T-helper 2 cell (primary cell): ENCODE data around the gene ADPRH.
"Not testable (repeated sequence)": the region's sequence is repeated elsewhere in the genome, so short reads cannot be mapped to it uniquely, and the experiment has no call there.

ENCODE experiments used
- DNase-seq, 5 experiments: peaks; one replicate each; pipeline versions ENCODE4 v3.0.0 to v3.0.0-alpha.2; 2012 to 2022
- total RNA-seq, 2 donors: gene quantifications; one replicate each; lab custom pipeline; 2026; lab: John Stamatoyannopoulos, UW

Gene ADPRH
- total RNA-seq = 1.6 to 4.7 reads per million in 2 donors

- DNase-seq = peak; percentile 12 to 65 (median 34)
These were observed at the start of gene ADPRH for GRCh38 chr3:119579366-119580066. TSS of gene ADPRH (plus strand) at chr3:119579492. CDS start at chr3:119582170, 2,678 bp downstream.

GRCh38 chr3:119529883-119530282 lies 49.4 kb upstream of the ADPRH start:
- DNase-seq = no peak

- DNase-seq = no peak
These were observed 48.8 kb upstream of the ADPRH start for GRCh38 chr3:119530456-119530855.

GRCh38 chr3:119531151-119531550 lies 48.1 kb upstream of the ADPRH start:
- DNase-seq = no peak

GRCh38 chr3:119534296-119534695 lies 45.0 kb upstream of the ADPRH start:
- DNase-seq = no peak

GRCh38 chr3:119536757-119537156 lies 42.5 kb upstream of the ADPRH start:
- no peak for DNase-seq

GRCh38 chr3:119538772-119539171 lies 40.5 kb upstream of the ADPRH start:
- no peak for DNase-seq

GRCh38 chr3:119541547-119541946 lies 37.7 kb upstream of the ADPRH start:
- no peak for DNase-seq

- DNase-seq = no peak
These were observed 37.0 kb upstream of the ADPRH start for GRCh38 chr3:119542168-119542767.

- DNase-seq = no peak
These were observed 36.1 kb upstream of the ADPRH start for GRCh38 chr3:119543147-119543546.

- no peak for DNase-seq
These were observed 32.1 kb upstream of the ADPRH start for GRCh38 chr3:119547227-119547626.

- DNase-seq = no peak
These were observed 31.0 kb upstream of the ADPRH start for GRCh38 chr3:119548341-119548740.

- DNase-seq = no peak
These were observed 28.9 kb upstream of the ADPRH start for GRCh38 chr3:119550192-119550910.

GRCh38 chr3:119551598-119551997 lies 27.7 kb upstream of the ADPRH start:
- peak in 1 of 5 experiments; percentile 44 for DNase-seq

- DNase-seq = not testable (repeated sequence)
These were observed 26.4 kb upstream of the ADPRH start for GRCh38 chr3:119552928-119553327.

- DNase-seq = no peak
These were observed 25.4 kb upstream of the ADPRH start for GRCh38 chr3:119553823-119554415.

GRCh38 chr3:119555309-119555735 lies 24.0 kb upstream of the ADPRH start:
- DNase-seq = no peak

GRCh38 chr3:119555929-119556328 lies 23.4 kb upstream of the ADPRH start:
- DNase-seq = no peak

GRCh38 chr3:119557192-119557876 lies 22.0 kb upstream of the ADPRH start:
- no peak for DNase-seq

- no peak for DNase-seq
These were observed 21.4 kb upstream of the ADPRH start for GRCh38 chr3:119557877-119558269.

- no peak for DNase-seq
These were observed 20.5 kb upstream of the ADPRH start for GRCh38 chr3:119558626-119559317.

- peak in 3 of 5 experiments; percentile 21 to 90 (median 50) for DNase-seq
These were observed 19.8 kb upstream of the ADPRH start, which contains the start of gene CD80 for GRCh38 chr3:119559441-119559963. TSS of gene CD80 (minus strand) at chr3:119559614. CDS start at chr3:119557728, 1,886 bp downstream.
